ENCODE measurements around the gene WDFY2. TPM values are rescaled to one million over a fixed set of nuclear protein-coding genes. Genes with fewer than 3 reads are reported as not detected.

Gene WDFY2
- total and polyA plus RNA-seq, 5 donors from 2014 or later: 4.0 to 26.2 (median 4.9) TPM

DNA sequence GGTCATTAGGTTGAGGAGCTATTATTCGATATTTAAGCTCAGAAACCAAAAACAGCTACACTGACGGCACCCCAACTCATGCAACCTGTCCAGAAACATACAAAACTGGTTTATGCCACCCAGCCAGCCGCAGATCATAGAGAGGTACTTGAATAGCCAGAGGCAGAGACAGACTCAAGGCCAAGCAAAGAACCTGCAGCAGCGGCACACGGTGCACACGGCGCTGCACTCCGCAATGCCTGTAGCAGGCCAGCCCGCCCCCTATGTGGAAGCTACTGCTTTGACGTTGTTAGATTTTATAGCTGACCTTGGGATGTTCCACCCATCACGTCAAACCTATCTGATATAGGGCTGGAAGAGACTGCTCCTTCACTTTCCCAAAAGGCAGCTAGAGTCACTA, 231.6 kb downstream of the WDFY2 start:
- Mint-ChIP-seq H3K9me3 (no peaks in the 10 kb centered on the region), H3K4me1 (peaks cover 19 to 90% (median 61%) of the 10 kb centered on the region in 4 donors), H3K27me3 (no peaks in the 10 kb centered on the region), H3K4me3 (peak overlapping the region; percentile 34 to 83 (median 58)), H3K27ac (peak overlapping the region; percentile 88 to 98 (median 93)), H3K36me3 (peaks cover 28% of the 10 kb centered on the region)
- H3K36me3 ChIP-seq (ENCODE audit: control insufficient read depth, insufficient read depth, low read length): peaks cover 12% of the 10 kb centered on the region
- H3K27me3 ChIP-seq (ENCODE audit: control insufficient read depth, insufficient read depth, low read length): no peaks in the 10 kb centered on the region
- no peaks in the 10 kb centered on the region for H3K9me3 ChIP-seq (ENCODE audit: control insufficient read depth in 2 of 2, low read length in 2 of 2)
- H3K4me1 ChIP-seq (ENCODE audit: control insufficient read depth, insufficient read depth, low read length, poor library complexity, severe bottlenecking): peaks cover 44% of the 10 kb centered on the region
- H3K4me3 ChIP-seq (ENCODE audit: low read depth, low read length): peak overlapping the region; percentile 58
- DNase-seq: no peak
- H3K27ac ChIP-seq (ENCODE audit: insufficient read depth, low read length, poor library complexity, severe bottlenecking): peak overlapping the region; percentile 56
- no peak for ATAC-seq (ENCODE audit: low read depth in 2 of 2)

DNA sequence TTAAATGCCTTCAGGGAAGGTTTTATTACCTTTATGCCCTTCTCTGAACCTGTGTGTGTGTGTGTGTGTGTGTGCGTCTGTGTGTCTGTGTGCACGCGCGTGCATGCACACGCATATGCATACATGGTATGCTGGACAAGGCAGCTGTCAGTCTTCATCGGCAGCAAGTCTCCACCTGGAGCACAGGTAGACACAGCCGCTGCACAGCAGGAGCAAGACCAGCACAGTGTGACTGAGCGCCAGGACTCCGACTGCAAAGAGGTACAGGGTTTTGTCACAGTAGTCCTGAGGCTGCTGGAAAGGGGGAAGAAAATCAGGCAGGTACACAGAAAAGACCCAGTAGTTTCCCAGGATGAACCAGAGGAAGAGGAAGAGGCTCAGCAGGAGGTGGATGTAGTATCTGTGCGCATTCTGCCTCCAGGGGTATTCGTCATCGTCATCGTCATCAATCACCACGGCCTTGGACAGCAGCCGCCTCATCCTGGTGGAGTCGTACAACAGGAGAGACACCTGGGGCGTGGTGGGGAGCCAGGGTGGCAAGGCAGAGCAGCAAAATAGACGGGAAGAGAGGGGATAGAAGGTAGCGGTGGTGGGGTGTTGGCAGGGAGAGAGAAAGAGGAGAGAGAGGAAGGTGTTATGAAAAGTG, 232.5 kb downstream of the WDFY2 start:
- Mint-ChIP-seq H3K36me3 (peaks cover 28% of the 10 kb centered on the region), H3K4me1 (peaks cover 27 to 96% (median 68%) of the 10 kb centered on the region in 4 donors), H3K4me3 (peak overlapping the region in 3 of 4 donors; percentile 41 to 83 (median 74))

More for the DNA sequence above, 232.5 kb downstream of the WDFY2 start:
- H3K9me3 ChIP-seq (ENCODE audit: control insufficient read depth in 2 of 2, low read length in 2 of 2): no peaks in the 10 kb centered on the region
- H3K27me3 ChIP-seq (ENCODE audit: control insufficient read depth, insufficient read depth, low read length): no peaks in the 10 kb centered on the region
- ATAC-seq (ENCODE audit: low read depth in 2 of 2) (no peak), DNase-seq (no peak)
- H3K27ac ChIP-seq (ENCODE audit: insufficient read depth, low read length, poor library complexity, severe bottlenecking): no peak overlapping the region
- Mint-ChIP-seq H3K27ac (peak overlapping the region; percentile 66 to 98 (median 97)), H3K27me3 (no peaks in the 10 kb centered on the region), H3K9me3 (no peaks in the 10 kb centered on the region)
- no peak overlapping the region for H3K4me3 ChIP-seq (ENCODE audit: low read depth, low read length)
- peaks cover 53% of the 10 kb centered on the region for H3K4me1 ChIP-seq (ENCODE audit: control insufficient read depth, insufficient read depth, low read length, poor library complexity, severe bottlenecking)
- peaks cover 10% of the 10 kb centered on the region for H3K36me3 ChIP-seq (ENCODE audit: control insufficient read depth, insufficient read depth, low read length)

Other genes starting within 250 kb of the WDFY2 start
- gene SERPINE3, start 244.8 kb upstream of the WDFY2 start, total RNA-seq: not detected
- not detected for gene SERPINE3, start 244.8 kb upstream of the WDFY2 start, polyA plus RNA-seq
- gene INTS6, start 131.4 kb upstream of the WDFY2 start, total RNA-seq: 62.0 TPM
- gene INTS6, start 131.4 kb upstream of the WDFY2 start, polyA plus RNA-seq: 10 to 100 TPM; 19.3 to 24.9 (median 20.9) TPM
- gene DHRS12, start 219.7 kb downstream of the WDFY2 start, total RNA-seq: 25.9 TPM
- gene DHRS12, start 219.7 kb downstream of the WDFY2 start, polyA plus RNA-seq: 10 to 100 TPM; 31.3 to 42.9 (median 35.4) TPM